ENCODE data around the gene COL4A2.

GRCh38 chr13:110478405-110479214 is 171.5 kb downstream of the COL4A2 start:
- TF ChIP-seq, protein P1, sequence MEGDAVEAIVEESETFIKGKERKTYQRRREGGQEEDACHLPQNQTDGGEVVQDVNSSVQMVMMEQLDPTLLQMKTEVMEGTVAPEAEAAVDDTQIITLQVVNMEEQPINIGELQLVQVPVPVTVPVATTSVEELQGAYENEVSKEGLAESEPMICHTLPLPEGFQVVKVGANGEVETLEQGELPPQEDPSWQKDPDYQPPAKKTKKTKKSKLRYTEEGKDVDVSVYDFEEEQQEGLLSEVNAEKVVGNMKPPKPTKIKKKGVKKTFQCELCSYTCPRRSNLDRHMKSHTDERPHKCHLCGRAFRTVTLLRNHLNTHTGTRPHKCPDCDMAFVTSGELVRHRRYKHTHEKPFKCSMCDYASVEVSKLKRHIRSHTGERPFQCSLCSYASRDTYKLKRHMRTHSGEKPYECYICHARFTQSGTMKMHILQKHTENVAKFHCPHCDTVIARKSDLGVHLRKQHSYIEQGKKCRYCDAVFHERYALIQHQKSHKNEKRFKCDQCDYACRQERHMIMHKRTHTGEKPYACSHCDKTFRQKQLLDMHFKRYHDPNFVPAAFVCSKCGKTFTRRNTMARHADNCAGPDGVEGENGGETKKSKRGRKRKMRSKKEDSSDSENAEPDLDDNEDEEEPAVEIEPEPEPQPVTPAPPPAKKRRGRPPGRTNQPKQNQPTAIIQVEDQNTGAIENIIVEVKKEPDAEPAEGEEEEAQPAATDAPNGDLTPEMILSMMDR (IDR thresholded peaks at IDR 0.05): no peak
- TF ChIP-seq POLR2A (IDR thresholded peaks at IDR 0.05): no peak

Data from right lobe of liver (tissue), 4 donors.